ENCODE measurements around the gene TUBAL3.

Gene TUBAL3

DNA sequence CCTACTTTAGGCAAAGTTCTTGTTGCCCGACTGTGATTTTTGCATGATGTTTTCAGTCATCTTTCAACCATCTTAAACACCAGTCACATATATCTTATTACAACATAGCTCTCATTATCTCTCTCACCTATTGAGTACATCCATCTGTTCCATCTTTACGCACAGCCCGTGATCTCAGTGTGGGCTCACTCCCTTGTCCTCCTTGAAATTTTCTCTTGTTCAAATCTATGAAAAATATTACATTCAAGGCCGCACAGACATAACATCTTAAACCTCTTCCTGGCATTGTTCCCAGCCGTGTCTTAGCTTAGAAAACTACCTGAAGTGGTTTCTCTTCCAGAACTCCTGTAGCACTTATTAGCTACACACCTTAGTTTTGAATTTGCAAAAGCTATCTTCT lies 40.4 kb upstream of the TUBAL3 start:
- no peaks in the 10 kb centered on the region for H3K9me3 ChIP-seq (ENCODE audit: control insufficient read depth, insufficient read depth, low read depth, low read length)
- H3K4me1 ChIP-seq (ENCODE audit: control insufficient read depth, insufficient read depth, low read length) = peaks cover 18% of the 10 kb centered on the region; the same call in 1 of the 2 replicates
- H3K4me3 ChIP-seq (ENCODE audit: low read depth, low read length) = no peak overlapping the region
- ChIA-PET POLR2A (no interaction called here), CTCF (interaction anchor here (0.7 to 12.8 kb wide), 7 partner anchors 10 to 630 kb away, joined by 3 to 207 read pairs (median 7); no protein-coding TSS in a partner anchor)
- peaks cover 0 to 10% of the 10 kb centered on the region in 2 experiments; a peak in 1 of 3 replicates for H3K36me3 ChIP-seq (ENCODE audit: control insufficient read depth in 2 of 2, insufficient read depth in 1 of 2, low read length in 2 of 2)
- no peak for TF ChIP-seq ZXDB (tag by site-specific recombination; IDR thresholded peaks at IDR 0.05)
- TF ChIP-seq, protein P1, sequence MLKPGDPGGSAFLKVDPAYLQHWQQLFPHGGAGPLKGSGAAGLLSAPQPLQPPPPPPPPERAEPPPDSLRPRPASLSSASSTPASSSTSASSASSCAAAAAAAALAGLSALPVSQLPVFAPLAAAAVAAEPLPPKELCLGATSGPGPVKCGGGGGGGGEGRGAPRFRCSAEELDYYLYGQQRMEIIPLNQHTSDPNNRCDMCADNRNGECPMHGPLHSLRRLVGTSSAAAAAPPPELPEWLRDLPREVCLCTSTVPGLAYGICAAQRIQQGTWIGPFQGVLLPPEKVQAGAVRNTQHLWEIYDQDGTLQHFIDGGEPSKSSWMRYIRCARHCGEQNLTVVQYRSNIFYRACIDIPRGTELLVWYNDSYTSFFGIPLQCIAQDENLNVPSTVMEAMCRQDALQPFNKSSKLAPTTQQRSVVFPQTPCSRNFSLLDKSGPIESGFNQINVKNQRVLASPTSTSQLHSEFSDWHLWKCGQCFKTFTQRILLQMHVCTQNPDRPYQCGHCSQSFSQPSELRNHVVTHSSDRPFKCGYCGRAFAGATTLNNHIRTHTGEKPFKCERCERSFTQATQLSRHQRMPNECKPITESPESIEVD (tag by site-specific recombination; IDR thresholded peaks at IDR 0.05) = 0 out of 2 replicates have a peak, but pooled peaks have one; percentile 10
- no peak for TF ChIP-seq ZNF433 (tag by site-specific recombination; IDR thresholded peaks at IDR 0.05; ENCODE audit: low read depth)
- peak; percentile 60 for TF ChIP-seq WT1 (tag by site-specific recombination; IDR thresholded peaks at IDR 0.05)
- no peak overlapping the region for H3K27ac ChIP-seq (ENCODE audit: extremely low read depth, low read depth, low read length)

DNA sequence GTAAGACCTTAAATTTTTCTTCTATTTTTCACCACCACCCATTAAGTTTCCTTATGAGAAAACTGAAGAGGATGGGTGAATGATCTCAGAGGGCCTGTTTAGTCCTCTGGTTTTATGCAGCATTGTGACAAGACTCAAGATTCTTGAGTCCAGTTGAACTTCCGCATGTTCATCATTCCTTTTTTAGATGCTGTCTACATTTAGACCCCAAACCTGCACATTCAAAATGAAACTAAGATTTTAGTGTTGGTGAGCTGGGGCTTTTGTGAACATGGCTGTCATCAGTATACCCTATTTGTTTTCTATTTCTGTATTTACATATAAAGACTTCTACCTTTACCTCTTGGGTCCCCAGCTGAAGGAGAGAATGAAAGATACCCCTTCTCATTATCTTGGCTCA lies 38.8 kb upstream of the TUBAL3 start:
- no peak overlapping the region for H3K4me3 ChIP-seq (ENCODE audit: low read depth, low read length)
- ChIA-PET CTCF (interaction anchor here (0.6 to 12.8 kb wide), 10 partner anchors 10 to 635 kb away, joined by 3 to 207 read pairs (median 6); no protein-coding TSS in a partner anchor), POLR2A (interaction anchor here (0.5 kb wide), 1 partner anchor 193 kb away, joined by 4 read pairs; no protein-coding TSS in a partner anchor)
- H3K4me1 ChIP-seq (ENCODE audit: control insufficient read depth, insufficient read depth, low read length) = peaks cover 18% of the 10 kb centered on the region; the same call in 1 of the 2 replicates
- H3K36me3 ChIP-seq (ENCODE audit: control insufficient read depth in 2 of 2, insufficient read depth in 1 of 2, low read length in 2 of 2) = peaks cover 0 to 20% of the 10 kb centered on the region in 2 experiments; a peak in 1 of 3 replicates
- no peak overlapping the region for H3K27ac ChIP-seq (ENCODE audit: extremely low read depth, low read depth, low read length)
- H3K9me3 ChIP-seq (ENCODE audit: control insufficient read depth, insufficient read depth, low read depth, low read length) = no peaks in the 10 kb centered on the region
- TF ChIP-seq KLF16 (tag by site-specific recombination; IDR thresholded peaks at IDR 0.05) = no peak
- TF ChIP-seq ZFP69B (tag by site-specific recombination; IDR thresholded peaks at IDR 0.05) = no peak
- no peak for TF ChIP-seq MEIS1 (CRISPR knock-in tag; IDR thresholded peaks at IDR 0.05; ENCODE audit: borderline replicate concordance)
- no peak for TF ChIP-seq TRIM28 (IDR thresholded peaks at IDR 0.05; ENCODE audit: borderline replicate concordance, low read length)
- no peak for TF ChIP-seq OSR2 (tag by site-specific recombination; IDR thresholded peaks at IDR 0.05)
- TF ChIP-seq, protein P2, sequence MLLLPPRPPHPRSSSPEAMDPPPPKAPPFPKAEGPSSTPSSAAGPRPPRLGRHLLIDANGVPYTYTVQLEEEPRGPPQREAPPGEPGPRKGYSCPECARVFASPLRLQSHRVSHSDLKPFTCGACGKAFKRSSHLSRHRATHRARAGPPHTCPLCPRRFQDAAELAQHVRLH (tag by site-specific recombination; IDR thresholded peaks at IDR 0.05) = no peak

DNA sequence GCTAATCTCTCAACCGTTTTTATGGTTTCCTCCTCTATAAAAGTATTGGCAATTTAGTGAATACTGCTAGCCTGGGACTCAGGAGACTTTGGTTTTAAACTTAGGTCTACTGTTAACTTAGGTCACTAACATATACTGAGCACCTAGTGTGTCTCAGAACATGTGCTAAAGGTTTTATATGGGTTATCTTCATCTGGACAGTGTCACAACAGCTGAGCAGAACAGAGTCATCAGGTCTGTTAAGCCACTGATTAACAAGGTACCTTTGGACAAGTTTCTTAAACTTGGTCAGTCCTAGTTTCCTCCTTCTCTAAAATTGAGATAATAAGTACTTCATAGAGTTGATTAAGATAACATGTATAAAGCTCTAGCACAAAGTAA lies 38.4 kb upstream of the TUBAL3 start:
- ChIA-PET CTCF (interaction anchor here (0.7 to 12.8 kb wide), 11 partner anchors 9 to 634 kb away, joined by 3 to 207 read pairs (median 6); no protein-coding TSS in a partner anchor), POLR2A (no interaction called here)
- TF ChIP-seq KLF16 (tag by site-specific recombination; IDR thresholded peaks at IDR 0.05) (no peak), ZBTB17 (tag by site-specific recombination; IDR thresholded peaks at IDR 0.05) (no peak), ZNF114 (tag by site-specific recombination; IDR thresholded peaks at IDR 0.05) (no peak), ZNF221 (tag by site-specific recombination; IDR thresholded peaks at IDR 0.05; ENCODE audit: borderline replicate concordance) (no peak), ZSCAN30 (tag by site-specific recombination; IDR thresholded peaks at IDR 0.05) (no peak), RBAK (tag by site-specific recombination; IDR thresholded peaks at IDR 0.05) (no peak), ZFP69B (tag by site-specific recombination; IDR thresholded peaks at IDR 0.05) (no peak), SP3 (tag by site-specific recombination; IDR thresholded peaks at IDR 0.05) (no peak), ZNF391 (tag by site-specific recombination; IDR thresholded peaks at IDR 0.05; ENCODE audit: borderline replicate concordance, low read depth) (no peak), ZNF211 (tag by site-specific recombination; IDR thresholded peaks at IDR 0.05; ENCODE audit: low read depth) (no peak), ZNF404 (tag by site-specific recombination; IDR thresholded peaks at IDR 0.05) (no peak), ZNF600 (tag by site-specific recombination; IDR thresholded peaks at IDR 0.05) (no peak)
- TF ChIP-seq, protein P3, sequence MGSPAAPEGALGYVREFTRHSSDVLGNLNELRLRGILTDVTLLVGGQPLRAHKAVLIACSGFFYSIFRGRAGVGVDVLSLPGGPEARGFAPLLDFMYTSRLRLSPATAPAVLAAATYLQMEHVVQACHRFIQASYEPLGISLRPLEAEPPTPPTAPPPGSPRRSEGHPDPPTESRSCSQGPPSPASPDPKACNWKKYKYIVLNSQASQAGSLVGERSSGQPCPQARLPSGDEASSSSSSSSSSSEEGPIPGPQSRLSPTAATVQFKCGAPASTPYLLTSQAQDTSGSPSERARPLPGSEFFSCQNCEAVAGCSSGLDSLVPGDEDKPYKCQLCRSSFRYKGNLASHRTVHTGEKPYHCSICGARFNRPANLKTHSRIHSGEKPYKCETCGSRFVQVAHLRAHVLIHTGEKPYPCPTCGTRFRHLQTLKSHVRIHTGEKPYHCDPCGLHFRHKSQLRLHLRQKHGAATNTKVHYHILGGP (tag by site-specific recombination; IDR thresholded peaks at IDR 0.05) = no peak
- TF ChIP-seq, protein P4, sequence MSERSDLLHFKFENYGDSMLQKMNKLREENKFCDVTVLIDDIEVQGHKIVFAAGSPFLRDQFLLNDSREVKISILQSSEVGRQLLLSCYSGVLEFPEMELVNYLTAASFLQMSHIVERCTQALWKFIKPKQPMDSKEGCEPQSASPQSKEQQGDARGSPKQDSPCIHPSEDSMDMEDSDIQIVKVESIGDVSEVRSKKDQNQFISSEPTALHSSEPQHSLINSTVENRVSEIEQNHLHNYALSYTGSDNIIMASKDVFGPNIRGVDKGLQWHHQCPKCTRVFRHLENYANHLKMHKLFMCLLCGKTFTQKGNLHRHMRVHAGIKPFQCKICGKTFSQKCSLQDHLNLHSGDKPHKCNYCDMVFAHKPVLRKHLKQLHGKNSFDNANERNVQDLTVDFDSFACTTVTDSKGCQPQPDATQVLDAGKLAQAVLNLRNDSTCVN (tag by site-specific recombination; optimal IDR thresholded peaks at IDR 0.05) = no peak
- TF ChIP-seq, protein P5, sequence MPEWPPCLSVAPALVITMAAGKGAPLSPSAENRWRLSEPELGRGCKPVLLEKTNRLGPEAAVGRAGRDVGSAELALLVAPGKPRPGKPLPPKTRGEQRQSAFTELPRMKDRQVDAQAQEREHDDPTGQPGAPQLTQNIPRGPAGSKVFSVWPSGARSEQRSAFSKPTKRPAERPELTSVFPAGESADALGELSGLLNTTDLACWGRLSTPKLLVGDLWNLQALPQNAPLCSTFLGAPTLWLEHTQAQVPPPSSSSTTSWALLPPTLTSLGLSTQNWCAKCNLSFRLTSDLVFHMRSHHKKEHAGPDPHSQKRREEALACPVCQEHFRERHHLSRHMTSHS (tag by site-specific recombination; IDR thresholded peaks at IDR 0.05) = no peak
- Histone ChIP-seq H3K36me3 (ENCODE audit: control insufficient read depth in 2 of 2, insufficient read depth in 1 of 2, low read length in 2 of 2) (peaks cover 0 to 20% of the 10 kb centered on the region in 2 experiments; a peak in 2 of 3 replicates), H3K27ac (ENCODE audit: extremely low read depth, low read depth, low read length) (no peak overlapping the region), H3K4me1 (ENCODE audit: control insufficient read depth, insufficient read depth, low read length) (peaks cover 16% of the 10 kb centered on the region; the same call in 1 of the 2 replicates), H3K9me3 (ENCODE audit: control insufficient read depth, insufficient read depth, low read depth, low read length) (no peaks in the 10 kb centered on the region), H3K4me3 (ENCODE audit: low read depth, low read length) (no peak overlapping the region)
